Brain pericyte (primary cell): ENCODE data around the gene EPX.

Experiments used
- DNase-seq: peaks from one replicate; pipeline ENCODE4 v3.0.0-alpha.2; 2012; ENCODE audit warnings: low read depth, low spot score

The EPX gene

DNA sequence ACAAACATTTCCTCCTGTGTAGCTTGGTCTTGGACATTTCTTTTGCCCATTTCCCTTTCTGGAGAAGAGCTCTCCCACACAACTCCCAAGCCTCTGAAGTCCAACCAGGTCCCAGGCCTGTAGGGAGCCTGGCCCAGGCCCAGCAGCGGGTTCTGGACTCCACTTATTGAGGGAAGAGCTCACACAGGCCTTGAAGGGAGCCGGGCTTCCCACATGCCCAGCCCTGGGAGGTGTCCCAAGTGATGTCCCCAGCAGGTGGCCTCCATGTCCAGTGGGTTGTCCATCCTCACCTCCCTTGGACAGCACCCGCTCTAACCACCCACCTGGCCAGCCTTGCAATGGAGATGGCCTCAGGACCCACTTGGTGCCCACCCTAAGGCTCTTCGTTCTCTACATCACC is 5.9 kb upstream of the EPX start:
- DNase-seq, result no peak

DNA sequence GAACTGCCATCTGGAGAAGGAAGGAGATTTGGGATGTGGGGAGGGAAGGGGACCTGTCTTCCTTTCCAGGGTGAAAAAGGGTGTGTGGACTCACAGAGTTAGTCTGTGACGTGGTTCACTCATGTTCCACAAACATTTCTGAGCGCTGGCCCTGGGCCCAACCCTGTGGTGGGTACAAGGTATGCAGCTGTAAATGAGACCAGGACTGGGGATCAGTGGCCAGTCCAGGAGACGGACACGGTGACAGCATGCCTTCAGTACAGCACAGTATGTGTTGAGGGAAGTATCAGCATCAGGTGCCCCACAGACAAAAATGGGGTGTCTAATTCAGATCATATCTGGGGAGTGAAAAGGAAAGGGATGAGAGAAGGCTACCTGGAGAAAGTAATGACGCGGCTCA is 5.5 kb upstream of the EPX start:
- no peak for DNase-seq

DNA sequence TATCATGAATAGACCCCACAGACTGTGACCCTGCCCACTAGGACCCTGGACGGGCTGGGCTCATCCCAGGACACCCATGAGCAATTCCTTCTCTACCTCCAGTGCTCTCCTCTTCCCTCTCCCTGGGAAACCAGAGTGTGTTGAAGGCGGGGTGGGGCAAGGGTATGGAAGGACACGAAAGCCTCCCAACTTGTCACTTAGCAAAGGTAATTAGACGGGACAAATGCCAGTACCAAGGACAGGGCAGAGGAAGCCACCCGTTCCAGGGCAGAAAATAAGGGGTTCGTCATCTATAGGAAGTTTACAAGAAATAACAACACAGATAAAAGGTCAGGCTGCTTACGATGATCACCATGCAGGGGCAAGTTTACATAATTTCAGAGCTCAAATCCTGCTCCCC is 4.9 kb upstream of the EPX start:
- DNase-seq, result no peak

DNA sequence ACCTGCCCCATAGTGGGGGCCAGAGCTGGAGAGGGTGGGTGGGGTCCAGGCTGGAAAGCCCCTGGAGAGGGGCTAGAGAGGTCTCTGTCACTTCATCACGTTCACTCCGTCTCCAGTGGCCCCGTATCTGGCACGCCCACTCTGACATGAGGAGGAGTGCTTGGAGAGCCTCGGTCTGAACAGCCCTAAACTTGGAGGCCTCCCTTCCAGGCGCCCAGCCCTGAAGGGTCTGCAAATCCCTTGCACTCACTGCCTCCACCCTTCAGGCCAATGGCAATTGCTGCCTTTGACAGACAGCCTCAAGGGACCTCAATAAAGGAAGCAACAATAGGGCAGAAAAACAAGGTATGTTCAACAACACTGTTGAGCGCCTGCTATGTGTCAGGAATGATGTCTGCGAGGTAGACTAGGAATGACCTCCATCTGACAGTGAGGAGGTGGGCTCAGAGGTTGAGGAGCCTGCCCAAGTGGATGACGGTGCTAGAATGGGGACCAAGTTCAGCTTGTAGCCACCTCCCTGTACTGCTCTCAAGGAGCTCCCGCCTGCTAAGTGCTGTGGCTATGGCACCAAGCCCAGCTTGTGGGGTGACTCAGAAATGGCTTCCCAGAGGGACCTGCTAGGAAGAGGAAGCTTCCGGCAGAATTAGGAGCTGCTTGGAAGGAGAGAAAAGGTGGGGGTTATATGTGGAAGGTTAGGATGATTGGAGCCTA is 2.9 kb upstream of the EPX start:
- DNase-seq, result no peak

DNA sequence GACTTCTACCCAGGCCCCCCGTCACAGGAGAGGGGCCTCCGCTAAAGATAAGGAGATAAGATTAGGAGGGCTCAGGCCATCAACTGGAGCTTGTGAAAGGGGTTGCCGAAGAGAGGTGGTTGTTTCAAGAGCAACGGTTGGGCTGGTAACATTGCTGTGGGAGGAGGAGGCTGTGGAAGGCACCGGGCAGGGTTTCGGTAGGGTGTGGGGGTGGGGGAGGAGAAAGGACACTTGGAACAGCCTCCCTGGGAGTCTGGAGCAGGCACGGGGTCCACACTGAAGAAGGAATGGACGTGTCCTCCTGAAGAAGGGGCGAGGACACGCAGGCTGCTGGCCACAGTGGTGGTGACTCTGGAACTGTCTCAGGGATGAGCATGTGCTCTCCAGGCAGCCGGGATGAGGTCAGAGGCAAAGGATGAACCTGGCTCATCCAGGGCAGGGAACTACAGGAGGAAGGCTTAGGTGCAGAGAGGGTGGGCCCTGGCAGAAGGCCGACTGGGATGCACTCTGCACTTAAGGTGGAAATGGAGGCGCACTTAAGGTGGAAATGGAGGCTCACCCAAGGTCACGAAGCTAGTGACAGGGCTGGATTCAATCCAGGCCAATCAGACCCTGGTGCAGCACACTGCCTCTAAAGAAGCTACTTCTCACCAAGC is 1.2 kb upstream of the EPX start:
- DNase-seq, result no peak

DNA sequence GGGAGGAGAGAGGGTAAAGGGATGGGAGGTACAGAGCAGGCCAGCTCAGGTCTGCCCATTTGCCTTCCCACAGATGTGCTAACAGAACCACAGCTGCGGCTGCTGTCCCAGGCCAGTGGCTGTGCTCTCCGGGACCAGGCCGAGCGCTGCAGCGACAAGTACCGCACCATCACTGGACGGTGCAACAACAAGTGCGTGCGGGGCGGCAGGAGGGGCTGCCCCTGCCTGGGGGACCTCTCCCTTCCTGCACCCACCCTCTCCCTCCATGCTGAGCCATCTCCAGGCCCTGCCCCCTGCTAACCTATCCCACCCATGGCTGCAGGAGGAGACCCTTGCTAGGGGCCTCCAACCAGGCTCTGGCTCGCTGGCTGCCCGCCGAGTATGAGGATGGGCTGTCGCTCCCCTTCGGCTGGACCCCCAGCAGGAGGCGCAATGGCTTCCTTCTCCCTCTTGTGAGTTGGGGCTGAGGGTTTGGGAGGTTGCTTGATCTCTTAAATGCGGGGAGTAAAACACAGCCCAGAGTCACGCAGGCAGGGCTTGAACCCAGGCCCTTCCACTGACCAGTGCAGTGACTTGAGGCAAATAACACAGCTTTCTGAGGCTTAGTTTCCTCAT is 1.2 kb downstream of the EPX start:
- no peak for DNase-seq

DNA sequence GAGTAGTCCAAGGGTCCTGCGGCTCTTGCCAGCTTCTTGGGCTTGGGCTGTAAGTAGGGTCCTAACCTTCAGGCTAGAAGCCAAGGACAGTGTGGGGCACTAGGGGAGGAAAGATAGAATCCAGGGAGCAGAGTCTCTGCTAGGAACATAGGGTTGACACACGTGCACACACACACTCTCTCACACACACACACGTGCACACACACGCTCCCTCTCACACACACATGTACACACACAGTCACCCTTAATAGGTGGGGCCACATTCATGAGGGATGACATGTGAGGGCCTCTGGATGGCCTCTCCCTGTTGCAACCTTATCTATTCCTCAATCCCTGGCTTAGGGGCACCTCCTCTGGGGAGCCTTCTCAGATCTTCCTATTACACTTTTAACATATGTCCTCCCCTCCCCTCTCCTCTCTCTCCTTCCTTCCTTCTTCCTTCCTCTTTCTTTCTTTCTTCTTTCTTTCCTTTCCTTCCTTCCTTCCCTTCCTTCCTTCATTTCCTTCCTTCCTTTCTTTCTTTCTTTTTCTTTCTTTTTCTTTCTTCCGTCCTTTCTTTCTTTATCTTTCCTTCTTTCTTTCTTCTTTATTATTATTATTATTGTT is 3.1 kb downstream of the EPX start:
- DNase-seq, result no peak

DNA sequence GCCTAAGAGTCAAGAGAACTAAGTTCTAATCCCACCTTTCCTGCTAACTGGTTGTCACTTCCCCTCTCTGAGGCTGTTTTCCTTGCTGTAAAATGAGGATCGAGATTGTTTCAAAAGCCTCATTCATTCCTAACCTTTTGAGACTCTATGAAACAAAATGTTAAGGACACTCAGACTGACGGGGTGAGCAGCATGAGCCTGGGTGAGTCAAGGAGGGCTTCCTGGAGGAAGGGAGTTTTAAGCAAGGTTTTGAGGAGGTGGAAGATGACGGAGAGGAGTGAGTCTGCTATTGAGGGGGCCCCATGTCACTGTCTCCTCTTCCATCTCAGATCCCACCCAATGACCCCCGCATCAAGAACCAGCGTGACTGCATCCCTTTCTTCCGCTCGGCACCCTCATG is 4.1 kb downstream of the EPX start:
- no peak for DNase-seq

DNA sequence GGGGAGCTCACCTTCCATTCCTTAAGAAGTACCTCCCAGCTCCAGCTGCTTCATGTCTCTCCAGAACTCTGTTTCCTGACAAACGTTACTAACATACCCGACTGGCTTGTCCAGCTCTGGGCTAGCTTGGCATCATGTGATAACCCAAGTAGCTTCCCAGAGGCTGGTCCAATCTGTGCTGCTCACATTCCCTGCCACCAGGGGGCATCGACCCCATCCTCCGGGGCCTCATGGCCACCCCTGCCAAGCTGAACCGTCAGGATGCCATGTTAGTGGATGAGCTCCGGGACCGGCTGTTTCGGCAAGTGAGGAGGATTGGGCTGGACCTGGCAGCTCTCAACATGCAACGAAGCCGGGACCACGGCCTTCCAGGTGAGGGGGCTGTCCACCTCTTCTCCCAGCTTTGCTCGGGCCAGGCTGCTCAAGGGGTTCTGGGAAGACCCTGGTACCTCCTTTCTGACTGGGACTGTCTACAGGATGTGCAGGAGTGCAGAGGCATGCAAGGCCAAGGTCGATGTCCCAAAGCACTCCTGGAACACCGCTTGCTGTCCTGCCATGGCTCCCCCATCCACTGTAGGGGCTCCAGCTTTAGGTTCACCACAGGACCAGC is 7.6 kb downstream of the EPX start:
- DNase-seq, result no peak

DNA sequence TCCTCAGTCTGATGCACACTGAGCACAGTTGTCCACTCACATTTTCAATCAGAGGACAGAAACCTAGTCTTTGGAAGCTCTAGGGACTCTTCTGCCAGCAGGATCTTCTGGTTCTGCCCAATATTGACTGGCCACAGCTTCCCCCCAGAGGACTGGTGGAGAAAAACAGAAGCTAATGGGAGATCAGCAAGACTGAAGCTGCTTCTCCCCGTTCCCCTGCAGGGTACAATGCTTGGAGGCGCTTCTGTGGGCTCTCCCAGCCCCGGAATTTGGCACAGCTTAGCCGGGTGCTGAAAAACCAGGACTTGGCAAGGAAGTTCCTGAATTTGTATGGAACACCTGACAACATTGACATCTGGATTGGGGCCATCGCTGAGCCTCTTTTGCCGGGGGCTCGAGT is 10.3 kb downstream of the EPX start:
- no peak for DNase-seq

DNA sequence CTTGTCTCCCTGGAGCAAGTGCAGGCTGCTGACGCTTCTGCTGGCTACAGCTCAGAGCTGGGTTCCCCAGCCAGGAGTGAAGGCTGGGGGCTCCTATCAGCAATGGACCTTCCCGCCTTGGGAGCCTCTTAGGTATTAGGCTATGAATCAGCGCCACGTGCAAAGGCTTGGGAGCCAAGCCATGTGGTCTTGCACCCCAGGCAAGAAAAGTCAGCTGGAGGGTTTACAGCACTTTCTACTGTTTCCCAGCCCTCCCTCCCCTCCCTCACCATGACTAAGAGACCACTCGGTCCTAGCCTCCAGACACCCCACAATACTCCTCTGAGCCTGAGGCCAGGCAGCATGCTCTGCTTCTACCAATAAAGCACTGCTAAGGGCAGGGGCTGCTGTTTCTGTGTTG is 12.3 kb downstream of the EPX start:
- no peak for DNase-seq

DNA sequence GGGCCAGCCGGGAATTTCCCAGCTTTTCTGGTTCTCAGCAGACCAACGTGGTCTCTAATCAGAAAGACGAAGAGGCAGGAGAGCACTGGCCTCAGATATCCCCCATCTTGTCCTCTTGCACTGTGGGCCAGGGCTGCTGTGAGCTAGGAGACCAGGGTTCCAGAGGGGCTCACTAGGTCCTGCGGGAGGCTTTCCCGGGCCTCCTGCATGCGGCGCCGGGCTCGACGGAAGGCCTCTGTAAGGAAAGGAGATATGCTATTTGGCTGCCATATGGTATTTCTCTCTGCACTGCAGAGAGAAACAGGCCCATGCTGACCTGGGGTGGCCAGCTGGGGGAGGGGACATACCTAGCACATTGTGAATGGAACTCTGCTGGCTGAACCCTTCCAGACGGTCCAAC is 13.4 kb downstream of the EPX start:
- no peak for DNase-seq

DNA sequence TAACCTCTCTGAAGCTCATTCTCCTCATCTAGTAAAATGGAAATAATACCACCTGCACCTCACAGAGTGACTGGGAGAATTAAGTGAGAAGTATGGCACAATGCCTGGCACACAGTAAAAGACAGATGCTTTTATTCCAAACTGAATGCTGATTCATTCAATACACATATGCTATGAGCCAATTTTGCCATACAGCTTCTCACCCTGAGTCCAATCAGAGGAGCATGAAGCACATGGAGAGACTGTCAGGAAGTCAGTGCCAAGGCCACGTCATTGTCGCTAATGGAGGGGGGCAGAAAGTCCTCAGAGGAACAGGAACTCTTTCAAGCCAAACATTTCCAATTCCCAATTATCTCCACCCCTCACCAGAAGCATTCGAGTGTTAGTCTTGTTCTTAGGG is 14.9 kb downstream of the EPX start:
- no peak for DNase-seq

DNA sequence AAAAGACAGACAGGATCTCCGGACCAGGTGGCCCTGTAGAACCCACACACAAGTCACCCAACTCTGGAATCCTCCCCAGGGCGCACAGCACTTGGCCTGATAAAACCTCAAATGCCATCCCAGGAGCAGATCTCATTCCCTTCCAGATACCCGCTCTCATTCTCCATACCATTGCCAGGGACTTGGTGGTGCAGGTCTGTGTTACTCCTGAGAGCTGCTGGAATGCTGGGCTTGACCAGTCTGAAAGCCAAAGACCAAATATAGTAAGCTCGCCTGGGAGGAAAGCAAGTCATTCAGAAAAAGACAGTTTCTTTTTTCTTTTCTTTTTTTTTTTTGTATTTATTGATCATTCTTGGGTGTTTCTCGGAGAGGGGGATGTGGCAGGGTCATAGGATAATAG is 15.8 kb downstream of the EPX start:
- no peak for DNase-seq

DNA sequence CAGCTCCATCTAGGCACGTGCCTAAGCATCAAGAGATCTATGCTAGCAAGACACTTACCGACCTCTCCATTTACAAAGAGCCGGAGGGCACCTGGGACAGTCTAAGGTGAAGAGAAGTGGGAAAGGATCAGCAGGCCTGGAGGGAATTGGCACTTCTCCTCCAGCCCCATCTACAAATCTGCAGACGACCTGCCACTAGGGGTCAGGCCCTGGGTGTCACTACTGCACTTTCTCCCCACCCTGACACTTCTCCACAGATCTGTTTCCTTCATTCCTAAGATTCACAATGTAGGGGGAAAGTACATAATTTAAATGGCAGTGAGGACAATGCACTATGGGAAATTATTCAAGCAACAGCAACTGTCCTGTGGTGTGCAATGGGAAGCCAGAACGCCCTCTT is 18.4 kb downstream of the EPX start:
- DNase-seq, result no peak

DNA sequence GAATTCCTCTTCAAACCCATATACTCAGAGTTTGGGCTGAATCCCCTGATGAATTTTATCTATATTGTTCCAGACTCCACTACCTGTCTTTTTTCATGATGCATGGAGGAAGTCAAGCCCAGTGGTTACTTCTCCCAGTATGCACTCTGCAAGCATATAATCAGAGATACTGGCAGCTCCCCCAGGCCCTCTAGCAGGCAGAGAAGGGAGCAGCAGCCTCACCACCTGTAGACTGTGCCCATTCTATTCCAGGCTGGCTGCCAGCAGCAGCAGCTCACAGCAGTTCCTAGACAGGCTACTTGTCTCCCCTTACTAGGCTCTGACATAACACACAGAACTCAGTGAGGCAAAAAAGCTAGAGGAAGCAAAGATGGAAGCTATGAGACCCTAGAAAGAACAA is 23.2 kb downstream of the EPX start:
- DNase-seq, result no peak

DNA sequence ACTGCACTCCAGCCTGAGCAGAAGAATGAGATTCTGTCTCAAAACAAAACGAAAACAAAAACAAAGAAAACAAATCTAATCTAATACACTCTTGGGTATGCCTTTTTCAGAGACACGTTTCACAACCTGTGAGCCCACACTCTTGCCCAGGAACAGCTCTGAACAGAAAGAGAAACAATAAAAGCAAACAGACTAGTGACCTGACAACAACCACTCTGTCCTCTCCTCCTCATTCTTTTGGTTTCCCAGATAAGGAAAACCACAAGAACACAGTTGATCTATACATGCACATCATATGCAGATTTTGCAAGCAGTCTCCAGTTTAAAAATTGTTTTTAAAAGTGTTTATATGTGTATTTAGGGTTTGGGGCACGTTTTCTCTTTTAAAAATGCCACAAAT is 25.2 kb downstream of the EPX start:
- no peak for DNase-seq

DNA sequence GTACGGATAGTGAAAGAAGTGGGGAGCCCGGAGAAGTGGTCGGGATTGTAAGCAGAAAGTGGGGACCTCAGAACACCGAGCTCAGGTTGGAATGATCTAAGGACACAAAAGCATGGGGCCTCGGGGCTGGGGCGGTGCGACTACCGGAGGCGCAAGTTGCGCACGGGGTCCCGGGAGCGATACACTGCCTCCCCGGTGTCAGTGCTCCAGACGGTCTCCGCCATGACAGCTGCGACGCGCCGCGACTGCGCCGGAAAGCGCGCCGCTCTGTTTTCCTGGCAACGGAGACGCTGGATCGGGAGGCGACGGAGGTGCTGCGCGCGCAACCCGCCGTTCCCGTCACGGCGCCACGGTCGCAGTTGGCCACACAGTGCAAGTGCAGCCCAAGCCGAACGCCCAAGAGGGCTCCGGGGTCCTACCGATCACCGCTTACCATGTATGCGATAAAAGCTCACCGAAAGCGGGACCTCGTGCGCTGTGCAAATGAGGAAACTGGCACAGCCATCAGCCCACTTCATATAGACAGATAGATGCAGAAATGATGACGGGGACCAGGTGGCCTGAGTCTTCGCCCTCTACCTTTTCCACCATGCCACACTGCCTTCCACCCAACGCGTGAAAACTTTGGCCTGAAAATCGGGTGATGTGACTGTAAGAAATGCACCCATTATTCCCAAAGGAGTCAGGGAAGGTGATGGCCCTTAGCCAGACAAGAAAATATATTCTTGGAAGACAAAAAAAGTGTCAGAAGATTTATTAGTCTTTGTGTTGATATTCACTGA is 26.7 kb downstream of the EPX start, which contains the start of gene MKS1:
TSS of gene MKS1 (minus strand) at position 249 of the 782 bp plus-strand sequence. CDS start at position 224, 25 bp downstream.
- peak; percentile 71 for DNase-seq

DNA sequence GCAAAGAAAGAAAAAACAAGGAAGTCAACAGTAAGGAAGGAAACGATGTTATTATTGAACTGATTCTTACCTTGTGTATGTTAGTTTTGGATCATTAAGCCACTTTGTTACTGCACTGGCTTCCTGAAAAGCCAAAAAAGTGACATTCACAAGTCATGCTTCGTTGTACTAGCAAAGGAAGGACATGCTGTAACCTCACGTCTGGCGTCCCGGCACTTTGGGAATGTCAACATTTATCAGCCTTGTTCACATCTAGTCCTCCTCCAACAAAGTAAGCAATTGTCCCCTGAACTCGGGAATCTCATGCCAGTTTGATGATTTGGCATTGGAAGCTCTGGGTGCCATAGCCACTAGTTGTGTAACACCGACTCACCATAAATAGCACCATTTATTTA is 27.3 kb downstream of the EPX start:
- DNase-seq, result no peak

DNA sequence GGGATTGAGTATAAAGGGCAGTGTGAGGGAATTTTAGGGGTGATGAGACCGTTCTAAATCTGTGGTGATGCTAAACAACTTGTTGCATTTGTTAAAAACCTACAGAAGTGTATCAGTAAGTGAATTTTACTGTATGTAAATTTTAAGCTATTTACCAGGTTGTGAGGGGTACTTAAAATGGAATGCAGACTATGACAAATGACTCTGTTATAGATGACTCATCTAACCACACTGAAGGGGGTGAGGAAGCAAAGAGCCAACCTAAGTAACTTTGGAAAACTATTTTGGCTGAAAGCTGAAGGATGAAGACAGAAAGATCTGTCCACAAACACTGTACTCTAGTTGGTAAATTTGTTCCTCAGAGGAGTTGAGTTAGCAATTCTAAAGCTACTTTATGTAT is 31.8 kb downstream of the EPX start:
- DNase-seq, result no peak

DNA sequence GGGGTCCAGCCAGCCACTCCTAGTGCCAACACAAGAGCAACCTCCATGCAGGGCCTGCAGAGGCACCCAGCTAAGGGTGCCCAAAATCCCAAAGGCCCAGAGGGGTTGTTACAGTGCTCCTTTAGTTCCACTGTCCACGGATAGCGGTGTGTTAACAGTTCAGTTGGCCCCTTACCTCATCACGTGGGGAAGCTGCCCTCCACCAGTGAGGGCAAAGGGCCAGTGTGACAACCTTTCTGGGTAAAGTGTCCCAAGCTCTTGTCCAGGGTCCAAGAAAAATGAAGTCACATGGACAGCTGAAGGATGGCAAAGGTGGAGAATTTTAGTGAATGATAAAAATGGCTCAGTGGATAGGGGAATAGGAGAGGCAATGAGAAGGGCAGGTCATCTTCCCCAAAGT is 35.2 kb downstream of the EPX start:
- DNase-seq, result no peak

DNA sequence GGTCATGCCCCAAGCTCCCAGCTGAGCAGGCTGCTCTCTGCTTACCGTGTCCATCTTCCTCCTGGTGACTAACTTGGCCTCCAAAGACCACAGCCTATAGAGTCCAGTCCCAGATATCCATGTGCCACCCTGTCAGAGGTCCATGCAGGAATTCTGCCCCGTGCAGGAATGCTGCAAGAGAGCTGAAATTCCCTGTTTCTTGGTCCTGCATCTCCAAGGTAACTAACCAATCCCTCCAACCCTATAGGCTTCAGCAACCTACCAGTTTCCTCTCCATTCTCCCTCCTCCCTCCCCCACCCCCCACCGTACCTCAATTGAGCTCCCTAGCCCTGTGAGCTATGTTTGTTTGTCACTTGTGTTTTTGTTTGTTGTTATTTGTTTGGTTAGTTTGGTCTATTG is 36.2 kb downstream of the EPX start:
- no peak for DNase-seq
